Measurements from ENCODE around the gene C2orf69. TPM values are rescaled to one million over a fixed set of nuclear protein-coding genes. Genes with fewer than 3 reads are reported as not detected.

The C2orf69 gene
- polyA plus RNA-seq, 3 donors, result 5.5 to 9.4 (median 6.9) TPM

DNA sequence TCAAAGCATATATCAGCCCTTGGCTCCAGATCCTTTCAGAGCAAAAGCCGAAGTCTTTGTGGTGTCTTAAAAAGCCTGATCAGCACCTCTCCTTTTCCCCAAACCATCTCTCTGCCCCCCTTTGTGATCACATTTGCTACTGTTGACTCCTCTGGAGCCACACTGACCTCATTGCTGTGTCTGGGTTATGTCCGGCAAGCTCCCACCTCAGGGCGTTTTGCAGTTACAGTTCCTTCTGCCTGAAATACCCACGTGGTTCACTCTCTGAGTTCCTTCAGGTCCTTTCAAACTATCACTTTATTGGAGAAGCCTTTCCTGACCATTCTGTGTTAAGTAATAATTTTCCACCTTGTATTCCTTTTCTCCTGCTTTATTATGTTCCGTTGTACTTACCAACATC lies 11.8 kb downstream of the C2orf69 start:
- DNase-seq, result peak in 1 of 3 donors; percentile 10
- Histone ChIP-seq H2AFZ (ENCODE audit: insufficient read depth, low read depth, low read length, poor library complexity, severe bottlenecking) (no peak overlapping the region), H3K4me1 (ENCODE audit: control insufficient read depth in 1 of 2, insufficient read depth in 2 of 2, low read length in 2 of 2) (peaks cover 0 to 4% of the 10 kb centered on the region in 2 donors), H3K79me2 (ENCODE audit: insufficient read depth, low read length) (peaks cover 79% of the 10 kb centered on the region), H3K4me2 (replicated peaks; ENCODE audit: extremely low read depth, low read length, poor library complexity, severe bottlenecking) (no peak overlapping the region), H3K36me3 (replicated peaks in 1 of 2; ENCODE audit: control insufficient read depth in 1 of 2, insufficient read depth in 2 of 2, low read length in 2 of 2) (peaks cover 15 to 47% of the 10 kb centered on the region in 2 donors), H4K20me1 (ENCODE audit: insufficient read depth, low read length) (peaks cover 20% of the 10 kb centered on the region), H3K9ac (ENCODE audit: insufficient read depth, low read length, poor library complexity, severe bottlenecking) (no peak overlapping the region), H3K9me3 (replicated peaks in 1 of 2; ENCODE audit: control insufficient read depth in 1 of 2, insufficient read depth in 1 of 2, low read length in 2 of 2) (no peaks in the 10 kb centered on the region), H3K4me3 (replicated peaks in 1 of 3; ENCODE audit: low read depth in 2 of 3, low read length in 3 of 3) (no peak overlapping the region), H3K27me3 (ENCODE audit: control insufficient read depth in 2 of 2, insufficient read depth in 2 of 2, low read length in 2 of 2) (no peaks in the 10 kb centered on the region), H3K27ac (ENCODE audit: low read depth in 1 of 2, low read length in 2 of 2) (peak overlapping the region in 1 of 2 donors; percentile 61)
- Mint-ChIP-seq H3K27ac (peak overlapping the region; percentile 5 to 83 (median 71)), H3K9me3 (peaks cover 0 to 2% (median 0%) of the 10 kb centered on the region in 7 donors), H3K4me1 (peaks cover 11% of the 10 kb centered on the region), H3K27me3 (ENCODE audit: low read depth in 3 of 3) (peaks cover 0 to 2% (median 0%) of the 10 kb centered on the region in 3 donors), H3K4me3 (no peak overlapping the region), H3K36me3 (peaks cover 22 to 48% of the 10 kb centered on the region in 2 donors)
- TF ChIP-seq, protein P1, sequence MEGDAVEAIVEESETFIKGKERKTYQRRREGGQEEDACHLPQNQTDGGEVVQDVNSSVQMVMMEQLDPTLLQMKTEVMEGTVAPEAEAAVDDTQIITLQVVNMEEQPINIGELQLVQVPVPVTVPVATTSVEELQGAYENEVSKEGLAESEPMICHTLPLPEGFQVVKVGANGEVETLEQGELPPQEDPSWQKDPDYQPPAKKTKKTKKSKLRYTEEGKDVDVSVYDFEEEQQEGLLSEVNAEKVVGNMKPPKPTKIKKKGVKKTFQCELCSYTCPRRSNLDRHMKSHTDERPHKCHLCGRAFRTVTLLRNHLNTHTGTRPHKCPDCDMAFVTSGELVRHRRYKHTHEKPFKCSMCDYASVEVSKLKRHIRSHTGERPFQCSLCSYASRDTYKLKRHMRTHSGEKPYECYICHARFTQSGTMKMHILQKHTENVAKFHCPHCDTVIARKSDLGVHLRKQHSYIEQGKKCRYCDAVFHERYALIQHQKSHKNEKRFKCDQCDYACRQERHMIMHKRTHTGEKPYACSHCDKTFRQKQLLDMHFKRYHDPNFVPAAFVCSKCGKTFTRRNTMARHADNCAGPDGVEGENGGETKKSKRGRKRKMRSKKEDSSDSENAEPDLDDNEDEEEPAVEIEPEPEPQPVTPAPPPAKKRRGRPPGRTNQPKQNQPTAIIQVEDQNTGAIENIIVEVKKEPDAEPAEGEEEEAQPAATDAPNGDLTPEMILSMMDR (IDR thresholded peaks at IDR 0.05), result no peak
- 64% methylated on average over 2 of the region's 5 CpGs for WGBS (ENCODE audit: insufficient coverage)
- intact Hi-C loops (cut with micrococcal nuclease), result no loop called here

DNA sequence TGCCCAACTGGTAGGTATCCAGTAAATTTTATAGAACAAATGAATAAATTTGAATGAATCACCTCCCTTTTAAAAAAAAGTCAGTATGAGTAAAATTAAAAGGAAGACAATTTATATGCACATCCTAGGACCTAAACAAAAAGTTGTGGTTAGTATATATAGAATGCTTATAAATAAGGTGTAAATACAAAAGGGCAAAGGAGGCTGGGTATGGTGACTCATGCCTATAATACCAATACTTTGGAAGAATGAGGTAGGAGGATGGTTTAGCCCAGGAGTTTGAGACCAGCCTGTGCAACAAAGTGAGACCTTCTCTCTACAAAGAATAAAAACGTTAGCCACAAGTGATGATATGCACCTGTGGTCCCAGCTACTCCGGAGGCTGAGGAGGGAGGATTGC lies 12.8 kb downstream of the C2orf69 start:
- Histone ChIP-seq H3K4me1 (ENCODE audit: control insufficient read depth in 1 of 2, insufficient read depth in 2 of 2, low read length in 2 of 2) (peaks cover 0 to 4% of the 10 kb centered on the region in 2 donors), H3K27me3 (ENCODE audit: control insufficient read depth in 2 of 2, insufficient read depth in 2 of 2, low read length in 2 of 2) (no peaks in the 10 kb centered on the region), H3K9me3 (replicated peaks in 1 of 2; ENCODE audit: control insufficient read depth in 1 of 2, insufficient read depth in 1 of 2, low read length in 2 of 2) (no peaks in the 10 kb centered on the region), H2AFZ (ENCODE audit: insufficient read depth, low read depth, low read length, poor library complexity, severe bottlenecking) (no peak overlapping the region), H3K36me3 (replicated peaks in 1 of 2; ENCODE audit: control insufficient read depth in 1 of 2, insufficient read depth in 2 of 2, low read length in 2 of 2) (peaks cover 20 to 50% of the 10 kb centered on the region in 2 donors), H3K9ac (ENCODE audit: insufficient read depth, low read length, poor library complexity, severe bottlenecking) (no peak overlapping the region), H3K27ac (ENCODE audit: low read depth in 1 of 2, low read length in 2 of 2) (peak overlapping the region in 1 of 2 donors; percentile 17), H3K4me2 (replicated peaks; ENCODE audit: extremely low read depth, low read length, poor library complexity, severe bottlenecking) (no peak overlapping the region), H4K20me1 (ENCODE audit: insufficient read depth, low read length) (peaks cover 20% of the 10 kb centered on the region), H3K79me2 (ENCODE audit: insufficient read depth, low read length) (peaks cover 69% of the 10 kb centered on the region), H3K4me3 (replicated peaks in 1 of 3; ENCODE audit: low read depth in 2 of 3, low read length in 3 of 3) (no peak overlapping the region)
- intact Hi-C loops (cut with micrococcal nuclease), result no loop called here
- peaks cover 0 to 2% (median 0%) of the 10 kb centered on the region in 3 donors for H3K27me3 Mint-ChIP-seq (ENCODE audit: low read depth in 3 of 3)
- 100% methylated on average over 2 of the region's 2 CpGs for WGBS (ENCODE audit: insufficient coverage)
- H3K9me3 Mint-ChIP-seq, result peaks cover 0 to 1% (median 0%) of the 10 kb centered on the region in 7 donors
- H3K4me1 Mint-ChIP-seq, result peaks cover 11% of the 10 kb centered on the region
- peak overlapping the region in 1 of 7 donors; percentile 42 for H3K27ac Mint-ChIP-seq
- H3K36me3 Mint-ChIP-seq, result peaks cover 22 to 46% of the 10 kb centered on the region in 2 donors
- TF ChIP-seq, protein P1 (IDR thresholded peaks at IDR 0.05), result no peak
- DNase-seq, result no peak
- no peak overlapping the region for H3K4me3 Mint-ChIP-seq

All from CD14-positive monocyte (primary cell).